Hepatocyte (in vitro differentiated cells): Measurements from ENCODE around the gene TBCD.

Experiments
- EZH2 ChIP-seq: fragments of 200-600 bp; sonication (generic); IDR thresholded peaks from 2 replicates; pipeline ENCODE4 v1.6.1; 2016; ENCODE audit warnings: antibody characterized with exemption, mild to moderate bottlenecking, borderline replicate concordance
- EZH2phosphoT487 ChIP-seq: fragments of 200-600 bp; sonication (generic); IDR thresholded peaks from one replicate; pipeline ENCODE4 v1.6.1; 2018; ENCODE audit warnings: antibody characterized with exemption, mild to moderate bottlenecking, low read depth, moderate library complexity; ENCODE audit not compliant: unreplicated experiment, severe bottlenecking
- TF ChIP-seq, protein P1 (sequence below): fragments of 200-600 bp; sonication (generic); IDR thresholded peaks from 2 replicates; pipeline ENCODE4 v1.5.1; 2016; ENCODE audit warnings: antibody characterized with exemption, mild to moderate bottlenecking; ENCODE audit not compliant: poor library complexity

DNA sequence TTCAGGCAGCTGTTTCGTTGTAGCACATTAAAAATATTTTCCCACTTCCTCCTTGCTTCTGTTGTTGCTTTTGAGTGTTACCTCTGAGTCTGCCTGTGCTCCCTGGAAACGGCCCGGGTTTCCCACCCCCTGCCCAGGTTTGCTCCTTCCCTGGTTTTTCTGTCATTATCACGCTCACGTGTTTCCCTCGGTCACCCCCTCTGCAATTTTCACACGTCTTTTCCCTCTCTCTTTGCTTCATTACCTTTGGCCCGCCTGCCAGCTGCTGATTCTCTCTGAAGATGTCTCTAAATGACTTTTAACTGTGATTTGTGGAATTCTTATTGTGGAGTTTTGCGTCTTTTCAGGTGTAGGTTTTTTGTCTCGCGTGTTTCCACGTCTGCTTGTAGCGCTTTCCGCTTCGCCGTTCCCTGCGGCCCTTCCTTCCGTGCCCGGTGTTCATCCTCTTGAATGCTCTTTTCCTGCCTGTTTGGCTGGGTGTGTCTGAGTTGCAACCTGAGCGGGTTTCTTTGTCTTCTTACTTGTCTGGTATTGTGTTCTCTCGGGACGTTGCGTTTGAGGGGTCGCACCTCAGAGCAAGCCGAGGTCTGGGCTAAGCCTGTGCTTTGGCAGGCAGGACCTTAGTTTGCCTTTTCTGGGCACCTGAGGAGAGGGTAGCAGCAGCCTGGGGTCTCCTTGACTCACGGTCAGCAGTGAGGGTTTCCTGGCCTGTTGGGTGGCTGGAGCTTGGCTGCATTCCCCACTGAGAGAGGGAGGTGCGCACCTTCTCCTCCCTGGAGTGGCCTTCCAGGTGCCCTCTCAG is 184.3 kb downstream of the TBCD start:
- TF ChIP-seq EZH2 (no peak), EZH2phosphoT487 (no peak)
- TF ChIP-seq, protein P1, sequence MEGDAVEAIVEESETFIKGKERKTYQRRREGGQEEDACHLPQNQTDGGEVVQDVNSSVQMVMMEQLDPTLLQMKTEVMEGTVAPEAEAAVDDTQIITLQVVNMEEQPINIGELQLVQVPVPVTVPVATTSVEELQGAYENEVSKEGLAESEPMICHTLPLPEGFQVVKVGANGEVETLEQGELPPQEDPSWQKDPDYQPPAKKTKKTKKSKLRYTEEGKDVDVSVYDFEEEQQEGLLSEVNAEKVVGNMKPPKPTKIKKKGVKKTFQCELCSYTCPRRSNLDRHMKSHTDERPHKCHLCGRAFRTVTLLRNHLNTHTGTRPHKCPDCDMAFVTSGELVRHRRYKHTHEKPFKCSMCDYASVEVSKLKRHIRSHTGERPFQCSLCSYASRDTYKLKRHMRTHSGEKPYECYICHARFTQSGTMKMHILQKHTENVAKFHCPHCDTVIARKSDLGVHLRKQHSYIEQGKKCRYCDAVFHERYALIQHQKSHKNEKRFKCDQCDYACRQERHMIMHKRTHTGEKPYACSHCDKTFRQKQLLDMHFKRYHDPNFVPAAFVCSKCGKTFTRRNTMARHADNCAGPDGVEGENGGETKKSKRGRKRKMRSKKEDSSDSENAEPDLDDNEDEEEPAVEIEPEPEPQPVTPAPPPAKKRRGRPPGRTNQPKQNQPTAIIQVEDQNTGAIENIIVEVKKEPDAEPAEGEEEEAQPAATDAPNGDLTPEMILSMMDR, result no peak
